ENCODE measurements around the gene NSMCE1. TPM values are rescaled to one million over a fixed set of nuclear protein-coding genes. Genes with fewer than 3 reads are reported as not detected.

Gene NSMCE1
- total and polyA plus RNA-seq, 2 of the 8 experiments (the other 6 are each of a cell fraction or from before 2014, with no cell fraction given) = 8.1 to 16.6 TPM

DNA sequence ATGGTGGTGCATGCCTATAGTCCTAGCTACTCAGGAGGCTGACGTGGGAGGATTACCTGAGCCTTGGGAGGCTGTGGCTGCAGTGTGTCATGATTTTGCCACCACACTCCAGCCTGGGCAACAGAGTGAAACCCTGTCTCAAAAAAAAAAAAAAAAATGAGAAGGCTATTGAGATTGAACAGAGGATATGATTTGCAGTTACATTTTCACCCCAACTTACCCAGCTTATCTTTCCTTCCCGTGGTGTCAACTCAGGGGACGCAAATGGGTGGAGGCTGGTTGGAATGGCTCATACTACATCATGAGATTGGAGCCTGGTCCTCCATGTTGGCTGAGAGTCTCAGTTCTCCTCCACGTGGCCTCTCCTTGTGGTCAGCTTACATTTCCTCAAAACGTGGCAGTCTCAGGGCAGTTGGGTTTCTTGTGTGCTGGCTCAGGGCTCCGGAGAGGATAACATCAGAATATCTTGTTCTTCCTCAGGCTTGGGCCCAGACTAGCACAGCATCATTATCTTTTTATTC, 17.2 kb upstream of the NSMCE1 start:
- no peak overlapping the region for H2BK12ac ChIP-seq (ENCODE audit: low read depth, low read length)
- H3K9me3 ChIP-seq (ENCODE audit: insufficient read depth in 2 of 2, low read depth in 1 of 2, low read length in 1 of 2) = no peaks in the 10 kb centered on the region
- WGBS, 2 experiments (ENCODE audit: extremely low coverage in 1 of 2, insufficient coverage in 1 of 2, insufficient read length in 1 of 2, insufficient replicate concordance in 2 of 2, low coverage in 1 of 2, low lambda C conversion rate in 2 of 2, missing lambda C conversion rate in 1 of 2) = 89% methylated on average over 6 of the region's 6 CpGs; no CpG with 5 or more reads in 1 of the 2 experiments
- H2BK5ac ChIP-seq (ENCODE audit: low read depth, low read length) = no peak overlapping the region
- no peak overlapping the region for H2BK120ac ChIP-seq (replicated peaks; ENCODE audit: low read depth, low read length)
- no peak overlapping the region for H3K4me2 ChIP-seq (ENCODE audit: insufficient read depth in 1 of 2, low read depth in 2 of 2, low read length in 2 of 2)
- H2BK15ac ChIP-seq (ENCODE audit: low read length) = no peak overlapping the region
- H3K9ac ChIP-seq (replicated peaks in 1 of 4; ENCODE audit: extremely low read depth in 1 of 4, low read depth in 3 of 4, low read length in 3 of 4) = no peak overlapping the region
- no peak overlapping the region for H4K8ac ChIP-seq (ENCODE audit: extremely low read depth, insufficient read depth, low read length)
- H3K18ac ChIP-seq (ENCODE audit: extremely low read depth, low read length) = no peak overlapping the region
- no peaks in the 10 kb centered on the region for H3K79me2 ChIP-seq (ENCODE audit: control insufficient read depth in 1 of 2, insufficient read depth in 2 of 2, low read length in 2 of 2)
- no peak overlapping the region for H3K4me3 ChIP-seq (ENCODE audit: extremely low read depth in 1 of 4, insufficient read depth in 2 of 4, low read depth in 3 of 4, low read length in 4 of 4)
- H4K91ac ChIP-seq (replicated peaks; ENCODE audit: insufficient read length, low read length) = no peak overlapping the region
- no peak overlapping the region for H3K4ac ChIP-seq (replicated peaks; ENCODE audit: insufficient read length, low read depth, low read length)
- H3K27me3 ChIP-seq (replicated peaks in 1 of 4; ENCODE audit: control insufficient read depth in 3 of 4, extremely low read depth in 1 of 4, insufficient read depth in 3 of 4, low read length in 3 of 4) = no peaks in the 10 kb centered on the region
- H3K23me2 ChIP-seq (ENCODE audit: low read depth, low read length) = no peaks in the 10 kb centered on the region
- DNase-seq (ENCODE audit: low read depth in 1 of 2, low spot score in 2 of 2) (no peak), FAIRE-seq (no peak)
- no peaks in the 10 kb centered on the region for H3K36me3 ChIP-seq (ENCODE audit: control insufficient read depth in 2 of 4, insufficient read depth in 4 of 4, low read length in 3 of 4)
- no peaks in the 10 kb centered on the region for H4K20me1 ChIP-seq (replicated peaks in 1 of 2; ENCODE audit: control insufficient read depth in 1 of 2, insufficient read depth in 2 of 2, low read length in 2 of 2)
- H2AFZ ChIP-seq (ENCODE audit: low read length) = no peak overlapping the region
- no peaks in the 10 kb centered on the region for H3K4me1 ChIP-seq (replicated peaks in 1 of 4; ENCODE audit: control insufficient read depth in 3 of 4, insufficient read depth in 4 of 4, low read length in 3 of 4)
- H3K56ac ChIP-seq (replicated peaks; ENCODE audit: insufficient read length, low read depth, low read length) = no peak overlapping the region
- no peak overlapping the region for H2AK5ac ChIP-seq (ENCODE audit: low read depth, low read length)
- H3K27ac ChIP-seq (ENCODE audit: low read depth, low read length) = no peak overlapping the region
- CTCF ChIA-PET (ENCODE audit: partially characterized antibody) = interaction anchor here (1.2 kb wide), 1 partner anchor 11 kb away, joined by 4 read pairs; no protein-coding TSS in a partner anchor
- H3K23ac ChIP-seq (ENCODE audit: insufficient read length) = no peak overlapping the region
- no peak overlapping the region for H4K5ac ChIP-seq (ENCODE audit: insufficient read length, low read depth, low read length)
- H2BK20ac ChIP-seq (ENCODE audit: low read length) = no peak overlapping the region
- POLR2A ChIA-PET (ENCODE audit: partially characterized antibody) = interaction anchor here (0.6 kb wide), 1 partner anchor 95 kb away, joined by 3 read pairs; no protein-coding TSS in a partner anchor
- no peaks in the 10 kb centered on the region for H3K79me1 ChIP-seq (ENCODE audit: low read depth, low read length)
- no peak overlapping the region for H3K14ac ChIP-seq (ENCODE audit: insufficient read length)
- TF ChIP-seq, protein P1, sequence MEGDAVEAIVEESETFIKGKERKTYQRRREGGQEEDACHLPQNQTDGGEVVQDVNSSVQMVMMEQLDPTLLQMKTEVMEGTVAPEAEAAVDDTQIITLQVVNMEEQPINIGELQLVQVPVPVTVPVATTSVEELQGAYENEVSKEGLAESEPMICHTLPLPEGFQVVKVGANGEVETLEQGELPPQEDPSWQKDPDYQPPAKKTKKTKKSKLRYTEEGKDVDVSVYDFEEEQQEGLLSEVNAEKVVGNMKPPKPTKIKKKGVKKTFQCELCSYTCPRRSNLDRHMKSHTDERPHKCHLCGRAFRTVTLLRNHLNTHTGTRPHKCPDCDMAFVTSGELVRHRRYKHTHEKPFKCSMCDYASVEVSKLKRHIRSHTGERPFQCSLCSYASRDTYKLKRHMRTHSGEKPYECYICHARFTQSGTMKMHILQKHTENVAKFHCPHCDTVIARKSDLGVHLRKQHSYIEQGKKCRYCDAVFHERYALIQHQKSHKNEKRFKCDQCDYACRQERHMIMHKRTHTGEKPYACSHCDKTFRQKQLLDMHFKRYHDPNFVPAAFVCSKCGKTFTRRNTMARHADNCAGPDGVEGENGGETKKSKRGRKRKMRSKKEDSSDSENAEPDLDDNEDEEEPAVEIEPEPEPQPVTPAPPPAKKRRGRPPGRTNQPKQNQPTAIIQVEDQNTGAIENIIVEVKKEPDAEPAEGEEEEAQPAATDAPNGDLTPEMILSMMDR (IDR thresholded peaks at IDR 0.05; ENCODE audit: control extremely low read depth in 1 of 3, insufficient read depth in 1 of 3, low read depth in 1 of 3, low read length in 3 of 3) = no peak
- TF ChIP-seq CTBP2 (IDR thresholded peaks at IDR 0.05; ENCODE audit: borderline replicate concordance, insufficient read depth, insufficient read length, low read length) (no peak), RFX5 (IDR thresholded peaks at IDR 0.05; ENCODE audit: borderline replicate concordance, low read depth, low read length) (no peak), EGR1 (IDR thresholded peaks at IDR 0.05; ENCODE audit: borderline replicate concordance, low read depth, low read length) (no peak), RBBP5 (IDR thresholded peaks at IDR 0.05; ENCODE audit: borderline replicate concordance, low read depth, low read length) (no peak), HDAC6 (IDR thresholded peaks at IDR 0.05; ENCODE audit: low read depth, low read length) (no peak), TCF12 (IDR thresholded peaks at IDR 0.05; ENCODE audit: low read depth, low read length) (no peak), KDM1A (IDR thresholded peaks at IDR 0.05; ENCODE audit: borderline replicate concordance, low read length) (no peak), BCL11A (IDR thresholded peaks at IDR 0.05; ENCODE audit: low read depth in 2 of 2, low read length in 2 of 2) (no peak), POLR2A (IDR thresholded peaks at IDR 0.05; ENCODE audit: control extremely low read depth in 1 of 2, low read depth in 2 of 2, low read length in 2 of 2) (no peak), SP2 (IDR thresholded peaks at IDR 0.05; ENCODE audit: low read length) (no peak), NANOG (IDR thresholded peaks at IDR 0.05; ENCODE audit: insufficient read depth, low read depth, low read length, poor library complexity, severe bottlenecking) (no peak)

All from H1 (cell line).